GM23338 (cell line): ENCODE data around the gene NLRC3.

Experiments
- CREB1 ChIP-seq: fragments of 250-450 bp; sonication (Bioruptor Pico); IDR thresholded peaks from 2 replicates; pipeline ENCODE4 v1.5.0; 2020; ENCODE audit warnings: low read depth, mild to moderate bottlenecking, moderate library complexity
- EZH2 ChIP-seq: fragments of 200-600 bp; sonication (generic); IDR thresholded peaks from one replicate; pipeline ENCODE4 v1.8.0; 2017; ENCODE audit warnings: antibody characterized with exemption, mild to moderate bottlenecking, low read depth; ENCODE audit not compliant: unreplicated experiment
- EZH2phosphoT487 ChIP-seq: fragments of 200-600 bp; sonication (generic); IDR thresholded peaks from one replicate; pipeline ENCODE4 v1.8.1; 2018; ENCODE audit warnings: antibody characterized with exemption; ENCODE audit not compliant: unreplicated experiment
- POLR2AphosphoS5 ChIP-seq: IDR thresholded peaks from 2 replicates; pipeline ENCODE4 v1.6.1; 2016; ENCODE audit warnings: antibody characterized with exemption, low read depth
- STAT1 ChIP-seq: IDR thresholded peaks from one replicate; pipeline ENCODE4 v1.6.1; 2016; ENCODE audit warnings: antibody characterized with exemption; ENCODE audit not compliant: unreplicated experiment
- ZNF114 ChIP-seq: fragments of 250-450 bp; sonication (Bioruptor Pico); IDR thresholded peaks from 2 replicates; pipeline ENCODE4 v1.5.0; 2020; ENCODE audit warnings: mild to moderate bottlenecking, moderate library complexity
- ZNF331 ChIP-seq: fragments of 250-450 bp; sonication (Bioruptor Pico); IDR thresholded peaks from 2 replicates; pipeline ENCODE4 v1.5.0; 2020; ENCODE audit warnings: low read depth, mild to moderate bottlenecking, moderate library complexity
- TF ChIP-seq, protein P1 (sequence below), 2 experiments: fragments of 200-600 bp in 1 of 2; sonication (generic) in 1 of 2; conservative IDR thresholded peaks; 2 replicates each; pipeline versions ENCODE4 v1.5.1 to v1.6.1; 2016 to 2017; ENCODE audit warnings: antibody characterized with exemption in 2 of 2, low read depth in 2 of 2, mild to moderate bottlenecking in 2 of 2, moderate library complexity in 1 of 2
- TF ChIP-seq, protein P2 (sequence below): IDR thresholded peaks from 2 replicates; pipeline ENCODE4 v1.6.1; 2016; ENCODE audit warnings: antibody characterized with exemption
- TF ChIP-seq, protein P3 (sequence below): IDR thresholded peaks from one replicate; pipeline ENCODE4 v1.6.1; 2018; ENCODE audit warnings: antibody characterized with exemption; ENCODE audit not compliant: unreplicated experiment
- TF ChIP-seq, protein P4 (sequence below): fragments of 250-450 bp; sonication (Bioruptor Pico); IDR thresholded peaks from 2 replicates; pipeline ENCODE4 v1.5.0; 2020; ENCODE audit warnings: mild to moderate bottlenecking, moderate library complexity

DNA sequence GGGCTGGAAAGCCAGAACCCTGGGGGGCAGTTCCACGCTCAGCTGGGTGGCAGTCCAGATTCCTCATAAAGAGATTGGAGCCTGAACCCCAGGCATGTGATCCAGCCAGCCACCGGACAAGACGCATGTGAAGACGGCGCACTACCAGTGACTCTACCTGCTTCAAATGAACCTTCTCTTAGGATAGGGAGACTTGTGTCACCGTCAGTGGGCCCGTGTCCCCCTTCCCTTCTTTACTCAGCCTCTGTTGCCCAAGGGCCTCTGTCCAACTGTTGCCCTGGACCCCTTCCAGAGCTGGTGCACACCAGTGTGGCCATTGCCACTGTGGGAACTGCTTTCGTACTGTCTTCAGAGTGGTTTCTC, 58.2 kb downstream of the NLRC3 start:
- TF ChIP-seq EZH2 (no peak), POLR2AphosphoS5 (no peak), CREB1 (CRISPR knock-in tag) (no peak), STAT1 (no peak), EZH2phosphoT487 (no peak), ZNF331 (CRISPR knock-in tag) (no peak), ZNF114 (CRISPR knock-in tag) (no peak)
- TF ChIP-seq, protein P1, sequence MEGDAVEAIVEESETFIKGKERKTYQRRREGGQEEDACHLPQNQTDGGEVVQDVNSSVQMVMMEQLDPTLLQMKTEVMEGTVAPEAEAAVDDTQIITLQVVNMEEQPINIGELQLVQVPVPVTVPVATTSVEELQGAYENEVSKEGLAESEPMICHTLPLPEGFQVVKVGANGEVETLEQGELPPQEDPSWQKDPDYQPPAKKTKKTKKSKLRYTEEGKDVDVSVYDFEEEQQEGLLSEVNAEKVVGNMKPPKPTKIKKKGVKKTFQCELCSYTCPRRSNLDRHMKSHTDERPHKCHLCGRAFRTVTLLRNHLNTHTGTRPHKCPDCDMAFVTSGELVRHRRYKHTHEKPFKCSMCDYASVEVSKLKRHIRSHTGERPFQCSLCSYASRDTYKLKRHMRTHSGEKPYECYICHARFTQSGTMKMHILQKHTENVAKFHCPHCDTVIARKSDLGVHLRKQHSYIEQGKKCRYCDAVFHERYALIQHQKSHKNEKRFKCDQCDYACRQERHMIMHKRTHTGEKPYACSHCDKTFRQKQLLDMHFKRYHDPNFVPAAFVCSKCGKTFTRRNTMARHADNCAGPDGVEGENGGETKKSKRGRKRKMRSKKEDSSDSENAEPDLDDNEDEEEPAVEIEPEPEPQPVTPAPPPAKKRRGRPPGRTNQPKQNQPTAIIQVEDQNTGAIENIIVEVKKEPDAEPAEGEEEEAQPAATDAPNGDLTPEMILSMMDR (conservative IDR thresholded peaks at IDR 0.05; ENCODE audit: low read depth in 2 of 2): no peak
- TF ChIP-seq, protein P2, sequence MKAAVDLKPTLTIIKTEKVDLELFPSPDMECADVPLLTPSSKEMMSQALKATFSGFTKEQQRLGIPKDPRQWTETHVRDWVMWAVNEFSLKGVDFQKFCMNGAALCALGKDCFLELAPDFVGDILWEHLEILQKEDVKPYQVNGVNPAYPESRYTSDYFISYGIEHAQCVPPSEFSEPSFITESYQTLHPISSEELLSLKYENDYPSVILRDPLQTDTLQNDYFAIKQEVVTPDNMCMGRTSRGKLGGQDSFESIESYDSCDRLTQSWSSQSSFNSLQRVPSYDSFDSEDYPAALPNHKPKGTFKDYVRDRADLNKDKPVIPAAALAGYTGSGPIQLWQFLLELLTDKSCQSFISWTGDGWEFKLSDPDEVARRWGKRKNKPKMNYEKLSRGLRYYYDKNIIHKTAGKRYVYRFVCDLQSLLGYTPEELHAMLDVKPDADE: no peak
- TF ChIP-seq, protein P3, sequence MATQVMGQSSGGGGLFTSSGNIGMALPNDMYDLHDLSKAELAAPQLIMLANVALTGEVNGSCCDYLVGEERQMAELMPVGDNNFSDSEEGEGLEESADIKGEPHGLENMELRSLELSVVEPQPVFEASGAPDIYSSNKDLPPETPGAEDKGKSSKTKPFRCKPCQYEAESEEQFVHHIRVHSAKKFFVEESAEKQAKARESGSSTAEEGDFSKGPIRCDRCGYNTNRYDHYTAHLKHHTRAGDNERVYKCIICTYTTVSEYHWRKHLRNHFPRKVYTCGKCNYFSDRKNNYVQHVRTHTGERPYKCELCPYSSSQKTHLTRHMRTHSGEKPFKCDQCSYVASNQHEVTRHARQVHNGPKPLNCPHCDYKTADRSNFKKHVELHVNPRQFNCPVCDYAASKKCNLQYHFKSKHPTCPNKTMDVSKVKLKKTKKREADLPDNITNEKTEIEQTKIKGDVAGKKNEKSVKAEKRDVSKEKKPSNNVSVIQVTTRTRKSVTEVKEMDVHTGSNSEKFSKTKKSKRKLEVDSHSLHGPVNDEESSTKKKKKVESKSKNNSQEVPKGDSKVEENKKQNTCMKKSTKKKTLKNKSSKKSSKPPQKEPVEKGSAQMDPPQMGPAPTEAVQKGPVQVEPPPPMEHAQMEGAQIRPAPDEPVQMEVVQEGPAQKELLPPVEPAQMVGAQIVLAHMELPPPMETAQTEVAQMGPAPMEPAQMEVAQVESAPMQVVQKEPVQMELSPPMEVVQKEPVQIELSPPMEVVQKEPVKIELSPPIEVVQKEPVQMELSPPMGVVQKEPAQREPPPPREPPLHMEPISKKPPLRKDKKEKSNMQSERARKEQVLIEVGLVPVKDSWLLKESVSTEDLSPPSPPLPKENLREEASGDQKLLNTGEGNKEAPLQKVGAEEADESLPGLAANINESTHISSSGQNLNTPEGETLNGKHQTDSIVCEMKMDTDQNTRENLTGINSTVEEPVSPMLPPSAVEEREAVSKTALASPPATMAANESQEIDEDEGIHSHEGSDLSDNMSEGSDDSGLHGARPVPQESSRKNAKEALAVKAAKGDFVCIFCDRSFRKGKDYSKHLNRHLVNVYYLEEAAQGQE: no peak
- TF ChIP-seq, protein P4, sequence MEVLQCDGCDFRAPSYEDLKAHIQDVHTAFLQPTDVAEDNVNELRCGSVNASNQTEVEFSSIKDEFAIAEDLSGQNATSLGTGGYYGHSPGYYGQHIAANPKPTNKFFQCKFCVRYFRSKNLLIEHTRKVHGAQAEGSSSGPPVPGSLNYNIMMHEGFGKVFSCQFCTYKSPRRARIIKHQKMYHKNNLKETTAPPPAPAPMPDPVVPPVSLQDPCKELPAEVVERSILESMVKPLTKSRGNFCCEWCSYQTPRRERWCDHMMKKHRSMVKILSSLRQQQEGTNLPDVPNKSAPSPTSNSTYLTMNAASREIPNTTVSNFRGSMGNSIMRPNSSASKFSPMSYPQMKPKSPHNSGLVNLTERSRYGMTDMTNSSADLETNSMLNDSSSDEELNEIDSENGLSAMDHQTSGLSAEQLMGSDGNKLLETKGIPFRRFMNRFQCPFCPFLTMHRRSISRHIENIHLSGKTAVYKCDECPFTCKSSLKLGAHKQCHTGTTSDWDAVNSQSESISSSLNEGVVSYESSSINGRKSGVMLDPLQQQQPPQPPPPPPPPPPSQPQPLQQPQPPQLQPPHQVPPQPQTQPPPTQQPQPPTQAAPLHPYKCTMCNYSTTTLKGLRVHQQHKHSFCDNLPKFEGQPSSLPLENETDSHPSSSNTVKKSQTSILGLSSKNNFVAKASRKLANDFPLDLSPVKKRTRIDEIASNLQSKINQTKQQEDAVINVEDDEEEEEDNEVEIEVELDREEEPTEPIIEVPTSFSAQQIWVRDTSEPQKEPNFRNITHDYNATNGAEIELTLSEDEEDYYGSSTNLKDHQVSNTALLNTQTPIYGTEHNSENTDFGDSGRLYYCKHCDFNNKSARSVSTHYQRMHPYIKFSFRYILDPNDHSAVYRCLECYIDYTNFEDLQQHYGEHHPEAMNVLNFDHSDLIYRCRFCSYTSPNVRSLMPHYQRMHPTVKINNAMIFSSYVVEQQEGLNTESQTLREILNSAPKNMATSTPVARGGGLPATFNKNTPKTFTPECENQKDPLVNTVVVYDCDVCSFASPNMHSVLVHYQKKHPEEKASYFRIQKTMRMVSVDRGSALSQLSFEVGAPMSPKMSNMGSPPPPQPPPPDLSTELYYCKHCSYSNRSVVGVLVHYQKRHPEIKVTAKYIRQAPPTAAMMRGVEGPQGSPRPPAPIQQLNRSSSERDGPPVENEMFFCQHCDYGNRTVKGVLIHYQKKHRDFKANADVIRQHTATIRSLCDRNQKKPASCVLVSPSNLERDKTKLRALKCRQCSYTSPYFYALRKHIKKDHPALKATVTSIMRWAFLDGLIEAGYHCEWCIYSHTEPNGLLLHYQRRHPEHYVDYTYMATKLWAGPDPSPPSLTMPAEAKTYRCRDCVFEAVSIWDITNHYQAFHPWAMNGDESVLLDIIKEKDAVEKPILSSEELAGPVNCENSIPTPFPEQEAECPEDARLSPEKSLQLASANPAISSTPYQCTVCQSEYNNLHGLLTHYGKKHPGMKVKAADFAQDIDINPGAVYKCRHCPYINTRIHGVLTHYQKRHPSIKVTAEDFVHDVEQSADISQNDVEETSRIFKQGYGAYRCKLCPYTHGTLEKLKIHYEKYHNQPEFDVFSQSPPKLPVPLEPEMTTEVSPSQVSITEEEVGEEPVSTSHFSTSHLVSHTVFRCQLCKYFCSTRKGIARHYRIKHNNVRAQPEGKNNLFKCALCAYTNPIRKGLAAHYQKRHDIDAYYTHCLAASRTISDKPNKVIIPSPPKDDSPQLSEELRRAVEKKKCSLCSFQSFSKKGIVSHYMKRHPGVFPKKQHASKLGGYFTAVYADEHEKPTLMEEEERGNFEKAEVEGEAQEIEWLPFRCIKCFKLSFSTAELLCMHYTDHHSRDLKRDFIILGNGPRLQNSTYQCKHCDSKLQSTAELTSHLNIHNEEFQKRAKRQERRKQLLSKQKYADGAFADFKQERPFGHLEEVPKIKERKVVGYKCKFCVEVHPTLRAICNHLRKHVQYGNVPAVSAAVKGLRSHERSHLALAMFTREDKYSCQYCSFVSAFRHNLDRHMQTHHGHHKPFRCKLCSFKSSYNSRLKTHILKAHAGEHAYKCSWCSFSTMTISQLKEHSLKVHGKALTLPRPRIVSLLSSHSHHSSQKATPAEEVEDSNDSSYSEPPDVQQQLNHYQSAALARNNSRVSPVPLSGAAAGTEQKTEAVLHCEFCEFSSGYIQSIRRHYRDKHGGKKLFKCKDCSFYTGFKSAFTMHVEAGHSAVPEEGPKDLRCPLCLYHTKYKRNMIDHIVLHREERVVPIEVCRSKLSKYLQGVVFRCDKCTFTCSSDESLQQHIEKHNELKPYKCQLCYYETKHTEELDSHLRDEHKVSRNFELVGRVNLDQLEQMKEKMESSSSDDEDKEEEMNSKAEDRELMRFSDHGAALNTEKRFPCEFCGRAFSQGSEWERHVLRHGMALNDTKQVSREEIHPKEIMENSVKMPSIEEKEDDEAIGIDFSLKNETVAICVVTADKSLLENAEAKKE (CRISPR knock-in tag): no peak
